Measurements from ENCODE around the gene LRP4. TPM values are rescaled to one million over a fixed set of nuclear protein-coding genes. Genes with fewer than 3 reads are reported as not detected.

LRP4 gene
- total and polyA plus RNA-seq, 2 of the 4 experiments (the other 2 are of a cell fraction), result 4.1 to 5.8 TPM

- in situ Hi-C loops (cut with MboI; ENCODE audit: low sequenced_read_pairs) (no loop called here), intact Hi-C loops (cut with micrococcal nuclease) (no loop called here), dilution Hi-C loops (cut with HindIII; ENCODE audit: low sequenced_read_pairs, unreplicated experiment) (no loop called here)
- Histone ChIP-seq H2BK20ac (ENCODE audit: low read depth, low read length) (no peak overlapping the region), H4K5ac (ENCODE audit: low read depth, low read length) (no peak overlapping the region), H3K9ac (ENCODE audit: low read depth, low read length) (no peak overlapping the region), H3K27ac (ENCODE audit: insufficient read depth, low read length) (no peak overlapping the region), H2BK120ac (ENCODE audit: low read depth, low read length) (no peak overlapping the region), H3K4ac (ENCODE audit: low read depth, low read length) (no peak overlapping the region), H4K91ac (ENCODE audit: insufficient read depth, low read depth, low read length) (no peak overlapping the region), H3K9me3 (ENCODE audit: control insufficient read depth, insufficient read depth, low read length) (no peaks in the 10 kb centered on the region), H3K56ac (ENCODE audit: extremely low read depth, insufficient read depth, low read length) (no peak overlapping the region), H3K14ac (replicated peaks; ENCODE audit: low read depth, low read length) (no peak overlapping the region), H3K79me1 (ENCODE audit: low read depth in 1 of 2, low read length in 2 of 2) (no peaks in the 10 kb centered on the region; a peak in 1 of 4 replicates), H4K8ac (ENCODE audit: low read depth in 2 of 2, low read length in 2 of 2) (no peak overlapping the region), H2BK15ac (ENCODE audit: low read depth, low read length) (no peak overlapping the region), H2BK5ac (ENCODE audit: low read depth, low read length, poor library complexity, severe bottlenecking) (no peak overlapping the region), H2AFZ (replicated peaks; ENCODE audit: low read length, poor library complexity) (no peak overlapping the region), H3K27me3 (ENCODE audit: control insufficient read depth, insufficient read depth, low read length) (no peaks in the 10 kb centered on the region), H3K18ac (ENCODE audit: low read depth, low read length) (no peak overlapping the region), H3K9me1 (ENCODE audit: insufficient read depth, low read length) (peaks cover 4% of the 10 kb centered on the region; the same call in 1 of the 2 replicates), H4K20me1 (ENCODE audit: insufficient read depth, low read length) (no peaks in the 10 kb centered on the region), H2AK5ac (ENCODE audit: low read depth, low read length) (no peak overlapping the region), H3K23ac (ENCODE audit: low read depth, low read length) (no peak overlapping the region), H3K4me3 (ENCODE audit: insufficient read depth, low read depth, low read length) (no peak overlapping the region), H3K36me3 (ENCODE audit: control insufficient read depth, insufficient read depth, low read length) (peaks cover 14% of the 10 kb centered on the region), H3K4me1 (ENCODE audit: control insufficient read depth, insufficient read depth, low read length) (peaks cover 6% of the 10 kb centered on the region), H3K4me2 (ENCODE audit: low read depth, low read length) (no peak overlapping the region), H2AK9ac (replicated peaks; ENCODE audit: low read depth, low read length, poor library complexity) (no peak overlapping the region)
- ATAC-seq (ENCODE audit: low read depth), result no peak
- BruUV-seq (replicated peaks), result no TSS peak
- DNase-seq, result no peak
- 80% methylated on average over 4 of the region's 6 CpGs; no CpG with 5 or more reads in 1 of the 2 experiments for WGBS, 2 experiments (ENCODE audit: extremely low coverage in 2 of 2, insufficient read length in 1 of 2)
- TF ChIP-seq FOS (IDR thresholded peaks at IDR 0.05; ENCODE audit: low read depth, low read length) (no peak), RAD21 (IDR thresholded peaks at IDR 0.05; ENCODE audit: low read length) (no peak), BHLHE40 (IDR thresholded peaks at IDR 0.05; ENCODE audit: low read depth, low read length) (no peak), CHD1 (IDR thresholded peaks at IDR 0.05; ENCODE audit: low read depth, low read length) (no peak), NFE2L2 (IDR thresholded peaks at IDR 0.05; ENCODE audit: low read depth, low read length) (no peak), CTCF (conservative IDR thresholded peaks at IDR 0.05; ENCODE audit: low read depth, low read length) (no peak), USF2 (IDR thresholded peaks at IDR 0.05; ENCODE audit: low read depth, low read length) (no peak), SMC3 (IDR thresholded peaks at IDR 0.05; ENCODE audit: low read depth, low read length) (no peak), POLR2A (IDR thresholded peaks at IDR 0.05; ENCODE audit: low read depth, low read length) (no peak), RCOR1 (IDR thresholded peaks at IDR 0.05; ENCODE audit: insufficient replicate concordance, low read length) (no peak), MAZ (IDR thresholded peaks at IDR 0.05; ENCODE audit: borderline replicate concordance, low read depth, low read length) (no peak), MAFK (IDR thresholded peaks at IDR 0.05; ENCODE audit: low read depth, low read length) (no peak), RFX5 (IDR thresholded peaks at IDR 0.05; ENCODE audit: low read depth, low read length) (no peak), CEBPB (IDR thresholded peaks at IDR 0.05; ENCODE audit: low read depth, low read length) (no peak), MXI1 (IDR thresholded peaks at IDR 0.05; ENCODE audit: borderline replicate concordance, low read depth, low read length) (no peak), ELK1 (IDR thresholded peaks at IDR 0.05; ENCODE audit: borderline replicate concordance, low read depth, low read length) (no peak)
- POLR2A ChIA-PET (ENCODE audit: unreplicated experiment), result no interaction called here
- CTCF ChIA-PET, result no interaction called here
Measured at GRCh38 chr11:46868912-46869311, 49.4 kb downstream of the LRP4 start.
